Kidney epithelial cell (primary cell): ENCODE data around the gene ARSG. TPM values are rescaled to one million over a fixed set of nuclear protein-coding genes. Genes with fewer than 3 reads are reported as not detected.

ENCODE experiments used
- DNase-seq: peaks from one replicate; pipeline ENCODE4 v3.0.0-alpha.2; 2010; ENCODE audit warnings: low read depth
- H3K27me3 ChIP-seq: 2 replicates; pipeline ENCODE4 v1.6.0; 2011; ENCODE audit warnings: low read length; ENCODE audit not compliant: control insufficient read depth, insufficient read depth
- H3K36me3 ChIP-seq: 2 replicates; pipeline ENCODE4 v1.5.1; 2011; ENCODE audit warnings: low read length; ENCODE audit not compliant: control insufficient read depth, insufficient read depth
- H3K4me3 ChIP-seq: 2 replicates; pipeline ENCODE4 v1.5.1; 2011; ENCODE audit warnings: low read depth, mild to moderate bottlenecking, control low read depth, low read length
- CTCF ChIP-seq: IDR thresholded peaks from 2 replicates; pipeline ENCODE4 v1.5.1; 2011; ENCODE audit warnings: mild to moderate bottlenecking, moderate library complexity, low read length, control low read depth, inconsistent platforms; ENCODE audit not compliant: insufficient read depth, poor library complexity, severe bottlenecking
- total RNA-seq: library from RNA; depleted of rRNA; stranded (reverse); fragments of >200 nt; gene quantifications from 2 replicates; pipeline ENCODE4 v1.2.3, GENCODE V29; 2015

Gene ARSG
- total RNA-seq, 1 donor from 2014 or later: 2.9 TPM

- no peaks in the 10 kb centered on the region for H3K27me3 ChIP-seq
- TF ChIP-seq CTCF: no peak
- H3K36me3 ChIP-seq: peaks cover 4% of the 10 kb centered on the region
- H3K4me3 ChIP-seq: no peak overlapping the region
- DNase-seq: no peak
These were observed 141.0 kb downstream of the ARSG start for GRCh38 chr17:68432086-68432864.

- DNase-seq: no peak
- Histone ChIP-seq H3K4me3 (no peak overlapping the region), H3K36me3 (peaks cover 4% of the 10 kb centered on the region), H3K27me3 (no peaks in the 10 kb centered on the region)
- no peak for TF ChIP-seq CTCF
These were observed 141.9 kb downstream of the ARSG start for GRCh38 chr17:68433211-68433610.

GRCh38 chr17:68433911-68434508 lies 142.7 kb downstream of the ARSG start:
- Histone ChIP-seq H3K27me3 (no peaks in the 10 kb centered on the region), H3K4me3 (no peak overlapping the region), H3K36me3 (peaks cover 4% of the 10 kb centered on the region)
- TF ChIP-seq CTCF: no peak
- no peak for DNase-seq

- no peak overlapping the region for H3K4me3 ChIP-seq
- no peak for DNase-seq
- H3K27me3 ChIP-seq: no peaks in the 10 kb centered on the region
- TF ChIP-seq CTCF: no peak
- peaks cover 4% of the 10 kb centered on the region for H3K36me3 ChIP-seq
These were observed 144.1 kb downstream of the ARSG start for GRCh38 chr17:68435361-68435760.

- peak; percentile 95 for TF ChIP-seq CTCF
- no peak overlapping the region for H3K4me3 ChIP-seq
- no peaks in the 10 kb centered on the region for H3K27me3 ChIP-seq
- peaks cover 4% of the 10 kb centered on the region for H3K36me3 ChIP-seq
- DNase-seq: no peak
These were observed 144.9 kb downstream of the ARSG start for GRCh38 chr17:68435876-68436842.
